ENCODE results near the gene RPS8. TPM values are rescaled to one million over a fixed set of nuclear protein-coding genes. Genes with fewer than 3 reads are reported as not detected.

Gene RPS8
- total RNA-seq, 4 donors from 2014 or later: 2,628 to 4,866 (median 3,019) TPM

DNA sequence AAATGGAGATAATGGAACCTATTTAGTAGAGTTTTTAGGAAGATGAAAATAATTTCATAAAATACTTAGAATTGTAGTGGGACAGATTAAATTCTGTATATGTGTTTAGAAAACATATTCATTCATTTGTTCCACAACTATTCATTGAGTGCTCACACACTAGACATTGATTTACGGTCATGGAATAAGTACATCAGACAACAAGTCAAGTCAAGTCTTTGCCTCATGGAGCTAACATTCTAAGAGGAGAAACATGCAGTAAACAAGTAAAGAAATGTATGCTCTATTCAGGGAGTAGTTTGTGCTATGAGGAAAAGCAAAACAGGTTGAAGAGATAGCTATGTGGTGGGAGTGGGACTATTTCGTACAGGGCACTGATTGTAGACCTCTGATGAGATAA lies 42.0 kb downstream of the RPS8 start:
- H3K4me3 ChIP-seq (ENCODE audit: low read depth, poor library complexity, severe bottlenecking): no peak overlapping the region
- no peak for DNase-seq (ENCODE audit: low spot score in 2 of 2)
- 54 to 67% methylated on average over 2 of the region's 2 CpGs for WGBS, 2 donors
- no peak for TF ChIP-seq POLR2A (IDR thresholded peaks at IDR 0.05)
- TF ChIP-seq, protein P1, sequence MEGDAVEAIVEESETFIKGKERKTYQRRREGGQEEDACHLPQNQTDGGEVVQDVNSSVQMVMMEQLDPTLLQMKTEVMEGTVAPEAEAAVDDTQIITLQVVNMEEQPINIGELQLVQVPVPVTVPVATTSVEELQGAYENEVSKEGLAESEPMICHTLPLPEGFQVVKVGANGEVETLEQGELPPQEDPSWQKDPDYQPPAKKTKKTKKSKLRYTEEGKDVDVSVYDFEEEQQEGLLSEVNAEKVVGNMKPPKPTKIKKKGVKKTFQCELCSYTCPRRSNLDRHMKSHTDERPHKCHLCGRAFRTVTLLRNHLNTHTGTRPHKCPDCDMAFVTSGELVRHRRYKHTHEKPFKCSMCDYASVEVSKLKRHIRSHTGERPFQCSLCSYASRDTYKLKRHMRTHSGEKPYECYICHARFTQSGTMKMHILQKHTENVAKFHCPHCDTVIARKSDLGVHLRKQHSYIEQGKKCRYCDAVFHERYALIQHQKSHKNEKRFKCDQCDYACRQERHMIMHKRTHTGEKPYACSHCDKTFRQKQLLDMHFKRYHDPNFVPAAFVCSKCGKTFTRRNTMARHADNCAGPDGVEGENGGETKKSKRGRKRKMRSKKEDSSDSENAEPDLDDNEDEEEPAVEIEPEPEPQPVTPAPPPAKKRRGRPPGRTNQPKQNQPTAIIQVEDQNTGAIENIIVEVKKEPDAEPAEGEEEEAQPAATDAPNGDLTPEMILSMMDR (IDR thresholded peaks at IDR 0.05): no peak
- intact Hi-C loops (cut with DNase I; ENCODE audit: low total_unique reads): no loop called here

DNA sequence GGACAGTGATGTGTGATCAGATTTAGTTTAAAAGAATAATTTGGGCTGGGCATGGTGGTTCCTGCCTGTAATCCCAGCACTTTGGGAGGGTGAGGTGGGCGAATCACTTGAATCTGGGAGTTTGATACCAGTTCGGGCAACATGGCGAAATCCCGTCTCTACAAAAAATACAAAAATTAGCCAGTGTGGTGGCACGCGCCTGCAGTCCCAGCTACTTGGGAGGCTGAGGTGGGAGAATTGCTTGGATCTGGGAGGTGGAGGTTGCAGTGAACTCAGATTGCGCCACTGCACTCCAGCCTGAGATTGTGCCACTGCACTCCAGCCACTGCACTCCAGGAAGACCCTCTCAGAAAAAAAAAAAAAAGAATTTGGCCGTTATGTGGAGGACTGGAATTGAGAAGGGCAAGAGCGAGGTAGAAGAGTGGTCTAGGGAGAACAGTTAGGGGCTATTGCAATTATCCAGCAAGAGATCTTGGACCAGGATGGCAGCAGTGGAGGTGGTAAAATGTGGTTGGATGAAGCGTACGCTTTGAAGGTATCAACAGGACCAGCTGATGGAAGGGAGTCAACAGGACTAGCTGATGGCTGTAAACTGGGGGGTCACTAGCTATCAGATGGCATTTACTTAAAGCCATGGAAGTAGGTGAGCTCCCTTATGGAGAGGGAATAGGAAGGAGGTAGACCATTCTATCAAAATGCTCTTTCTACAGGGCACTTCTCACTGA lies 42.6 kb downstream of the RPS8 start:
- TF ChIP-seq POLR2A (IDR thresholded peaks at IDR 0.05): no peak
- TF ChIP-seq, protein P1 (IDR thresholded peaks at IDR 0.05): no peak
- peak in 1 of 2 donors; percentile 15 for DNase-seq (ENCODE audit: low spot score in 2 of 2)
- intact Hi-C loops (cut with DNase I; ENCODE audit: low total_unique reads): no loop called here
- 93 to 96% methylated on average over 11 of the region's 11 CpGs for WGBS, 2 donors
- H3K4me3 ChIP-seq (ENCODE audit: low read depth, poor library complexity, severe bottlenecking): no peak overlapping the region

DNA sequence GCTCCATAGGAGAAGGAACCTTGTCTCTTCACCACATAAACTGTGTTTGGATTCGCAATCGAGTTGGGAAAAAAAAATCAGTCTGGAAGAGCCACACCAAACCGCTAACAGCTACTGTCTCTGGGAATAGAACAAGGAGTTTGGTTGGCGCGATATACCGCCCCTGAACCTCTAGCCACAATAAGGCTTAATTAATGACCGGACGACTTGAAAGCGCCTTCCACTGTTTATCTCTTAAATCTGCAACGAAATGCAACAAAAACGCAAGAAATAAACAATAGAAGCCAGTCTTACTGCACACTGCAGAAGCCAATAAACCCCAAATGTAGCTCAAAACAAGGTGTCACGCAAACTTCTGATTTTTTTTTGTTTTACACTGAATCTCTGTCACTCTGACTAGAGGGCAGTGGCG lies 43.9 kb downstream of the RPS8 start:
- WGBS, 2 donors: 1 to 3% methylated on average over 13 of the region's 13 CpGs
- TF ChIP-seq, protein P1 (IDR thresholded peaks at IDR 0.05): no peak
- TF ChIP-seq POLR2A (IDR thresholded peaks at IDR 0.05): no peak
- intact Hi-C loops (cut with DNase I; ENCODE audit: low total_unique reads): no loop called here
- H3K4me3 ChIP-seq (ENCODE audit: low read depth, poor library complexity, severe bottlenecking): peak overlapping the region; percentile 8
- DNase-seq (ENCODE audit: low spot score in 2 of 2): no peak

DNA sequence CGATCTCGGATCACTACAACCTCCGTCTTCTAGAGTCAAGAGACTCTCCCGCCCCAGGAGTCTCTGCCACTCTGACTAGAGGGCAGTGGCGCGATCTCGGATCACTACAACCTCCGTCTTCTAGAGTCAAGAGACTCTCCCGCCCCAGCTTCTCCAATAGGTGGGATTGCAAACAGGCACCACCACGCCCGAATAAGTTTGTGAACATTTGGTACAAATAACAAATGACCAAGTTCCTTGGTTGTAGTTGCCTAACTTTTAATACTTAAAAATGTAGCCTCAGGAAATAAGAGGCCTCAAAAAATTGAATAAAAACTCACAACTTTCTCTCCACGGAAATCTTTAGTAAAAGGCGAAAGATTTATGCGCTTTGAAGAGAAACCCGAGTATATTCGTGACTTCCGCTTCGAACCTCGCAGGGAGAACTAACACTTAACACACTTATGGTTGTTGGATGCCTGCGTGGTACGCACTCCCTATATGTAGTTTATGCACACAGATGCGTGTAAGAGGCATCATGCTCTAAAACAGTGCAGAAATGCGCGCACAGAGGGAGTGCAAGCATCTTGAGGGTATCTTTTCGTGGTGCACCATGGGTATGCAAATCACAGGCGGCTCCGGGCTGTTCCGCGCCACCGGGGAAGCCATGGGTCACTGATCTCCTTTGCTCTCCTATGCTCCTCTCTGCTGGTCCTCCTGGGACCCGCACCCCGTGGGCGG lies 44.4 kb downstream of the RPS8 start:
- intact Hi-C loops (cut with DNase I; ENCODE audit: low total_unique reads): no loop called here
- peak in 1 of 2 donors; percentile 58 for TF ChIP-seq POLR2A (IDR thresholded peaks at IDR 0.05)
- TF ChIP-seq, protein P1 (IDR thresholded peaks at IDR 0.05): no peak
- H3K4me3 ChIP-seq (ENCODE audit: low read depth, poor library complexity, severe bottlenecking): peak overlapping the region; percentile 30
- peak; percentile 77 to 96 for DNase-seq (ENCODE audit: low spot score in 2 of 2)
- 0 to 2% methylated on average over 25 to 33 of the region's 33 CpGs for WGBS, 2 donors

DNA sequence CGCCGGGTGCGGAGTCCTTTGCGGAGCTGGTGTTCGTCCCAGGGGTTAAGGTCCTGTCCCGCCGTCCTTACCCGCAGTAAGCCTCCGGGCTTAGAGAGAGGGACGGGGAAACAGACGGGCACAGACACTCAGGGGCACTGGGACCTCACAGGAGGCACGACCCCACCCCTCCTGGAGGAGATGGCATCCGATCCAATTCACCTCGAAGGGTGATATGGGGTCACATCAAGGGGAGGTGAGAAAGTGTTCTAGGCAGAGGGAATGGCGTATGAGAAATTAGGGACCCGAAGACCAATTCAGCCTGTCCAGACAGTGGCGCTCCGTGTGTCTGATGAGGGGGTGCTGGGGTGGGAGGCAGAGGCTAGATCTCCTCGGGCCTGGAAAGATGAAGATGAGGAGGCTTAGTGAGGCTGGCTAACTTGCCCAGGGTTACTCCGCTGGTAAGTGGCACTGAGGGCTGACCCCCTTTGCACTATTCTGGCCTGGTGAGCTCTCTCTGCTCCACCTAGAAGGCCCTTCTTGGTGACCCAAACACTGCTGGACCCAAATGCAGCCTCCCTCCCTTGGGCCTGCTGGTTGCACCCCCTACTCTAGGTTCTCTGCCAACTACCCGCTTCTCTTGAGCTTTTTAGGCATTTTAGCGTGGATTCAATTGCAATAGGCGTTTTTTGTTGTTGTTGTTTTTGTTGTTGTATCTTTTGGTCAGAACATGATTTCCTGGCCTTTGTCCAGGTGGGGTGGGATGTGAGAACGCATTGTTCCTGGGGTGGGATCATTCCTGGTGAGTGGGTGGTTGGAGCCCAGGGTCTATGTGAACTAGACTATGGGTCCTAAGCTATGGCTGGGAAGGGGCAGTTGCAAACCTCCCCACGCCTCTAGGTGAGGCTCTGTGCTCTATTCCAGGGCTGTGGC lies 45.2 kb downstream of the RPS8 start:
- H3K4me3 ChIP-seq (ENCODE audit: low read depth, poor library complexity, severe bottlenecking): peak overlapping the region; percentile 30
- no peak for DNase-seq (ENCODE audit: low spot score in 2 of 2)
- intact Hi-C loops (cut with DNase I; ENCODE audit: low total_unique reads): no loop called here
- 26 to 27% methylated on average over 25 of the region's 25 CpGs for WGBS, 2 donors
- TF ChIP-seq, protein P1 (IDR thresholded peaks at IDR 0.05): no peak
- TF ChIP-seq POLR2A (IDR thresholded peaks at IDR 0.05): no peak
